Measurements from ENCODE around the gene PRKCA.

GRCh38 chr17:66789961-66790437 lies 487.6 kb downstream of the PRKCA start:
- TF ChIP-seq POLR2A (IDR thresholded peaks at IDR 0.05; ENCODE audit: low read length) (no peak), GATA1 (IDR thresholded peaks at IDR 0.05; ENCODE audit: low read depth, low read length) (no peak)

Measured in erythroblast (primary cell).